CD14-positive monocyte (primary cell): Measurements from ENCODE around the gene PEA15. TPM values are rescaled to one million over a fixed set of nuclear protein-coding genes. Genes with fewer than 3 reads are reported as not detected.
A peak's percentile ranks its signal among the peaks of the same experiment; 100 is the strongest.

Experiments
- DNase-seq, 3 donors: peaks; one replicate each; pipeline ENCODE4 v3.0.0-alpha.2; 2011 to 2022
- H2AFZ ChIP-seq: 2 replicates; pipeline ENCODE4 v1.6.0; 2012; ENCODE audit warnings: mild to moderate bottlenecking, low read depth, low read length, inconsistent platforms; ENCODE audit not compliant: insufficient read depth, poor library complexity, severe bottlenecking
- H3K27ac ChIP-seq, 2 donors: 1 replicate in 1 of 2; 2 replicates in 1 of 2; pipeline ENCODE4 v1.5.1; 2012 to 2013; ENCODE audit warnings: low read length in 2 of 2, control low read depth in 1 of 2, inconsistent platforms in 1 of 2, low read depth in 1 of 2, mild to moderate bottlenecking in 1 of 2
- H3K27me3 ChIP-seq, 2 donors: one replicate each; pipeline versions ENCODE4 v1.6.0 to v1.6.1; 2011 to 2013; ENCODE audit warnings: low read length in 2 of 2; ENCODE audit not compliant: control insufficient read depth in 2 of 2, insufficient read depth in 2 of 2
- H3K36me3 ChIP-seq, 2 donors: replicated peaks in 1 of 2; 1 replicate in 1 of 2; 2 replicates in 1 of 2; pipeline versions ENCODE4 v1.5.1 to v1.6.1; 2012 to 2013; ENCODE audit warnings: low read length in 2 of 2, control low read depth in 1 of 2, inconsistent platforms in 1 of 2, mild to moderate bottlenecking in 1 of 2; ENCODE audit not compliant: insufficient read depth in 2 of 2, control insufficient read depth in 1 of 2
- H3K4me1 ChIP-seq, 2 donors: 1 replicate in 1 of 2; 2 replicates in 1 of 2; pipeline versions ENCODE4 v1.5.1 to v1.6.1; 2012 to 2013; ENCODE audit warnings: low read length in 2 of 2, control low read depth in 1 of 2, inconsistent platforms in 1 of 2, mild to moderate bottlenecking in 1 of 2, moderate library complexity in 1 of 2; ENCODE audit not compliant: insufficient read depth in 2 of 2, control insufficient read depth in 1 of 2
- H3K4me2 ChIP-seq: replicated peaks from 2 replicates; pipeline ENCODE3; 2012; ENCODE audit warnings: low read length, moderate library complexity, mild to moderate bottlenecking; ENCODE audit not compliant: poor library complexity, severe bottlenecking; ENCODE audit errors: extremely low read depth
- H3K4me3 ChIP-seq, 3 experiments: fragments of 200-600 bp in 1 of 3; sonication (generic) in 1 of 3; replicated peaks in 1 of 3; 1 replicate in 2 of 3; 2 replicates in 1 of 3; pipeline ENCODE4 v1.5.1; 2011 to 2013; ENCODE audit warnings: low read length in 3 of 3, mild to moderate bottlenecking in 3 of 3, control low read depth in 2 of 3, low read depth in 2 of 3, inconsistent platforms in 1 of 3, moderate library complexity in 1 of 3
- H3K79me2 ChIP-seq: 2 replicates; pipeline ENCODE4 v1.6.0; 2012; ENCODE audit warnings: mild to moderate bottlenecking, control low read depth, inconsistent platforms, low read length, moderate library complexity; ENCODE audit not compliant: insufficient read depth
- H3K9ac ChIP-seq: 2 replicates; pipeline ENCODE4 v1.6.0; 2017; ENCODE audit warnings: low read length, mild to moderate bottlenecking; ENCODE audit not compliant: insufficient read depth, poor library complexity, severe bottlenecking
- H3K9me3 ChIP-seq, 2 donors: replicated peaks in 1 of 2; 1 replicate in 1 of 2; 2 replicates in 1 of 2; pipeline versions ENCODE4 v1.5.1 to v1.6.1; 2012 to 2013; ENCODE audit warnings: low read length in 2 of 2, control low read depth in 1 of 2; ENCODE audit not compliant: control insufficient read depth in 1 of 2, insufficient read depth in 1 of 2
- H4K20me1 ChIP-seq: 2 replicates; pipeline ENCODE4 v1.6.0; 2012; ENCODE audit warnings: mild to moderate bottlenecking, low read length, control low read depth, moderate library complexity; ENCODE audit not compliant: insufficient read depth
- H3K27ac Mint-ChIP-seq, 7 donors: one replicate each; pipeline ENCODE4 v1.8.0; 2020; ENCODE audit warnings: mild to moderate bottlenecking in 7 of 7, mixed read lengths in 7 of 7, moderate library complexity in 6 of 7, inconsistent platforms in 2 of 7
- H3K27me3 Mint-ChIP-seq, 3 donors: one replicate each; pipeline ENCODE4 v1.8.0; 2021 to 2022; ENCODE audit warnings: low read depth in 3 of 3, mild to moderate bottlenecking in 3 of 3, mixed read lengths in 3 of 3, moderate library complexity in 3 of 3, inconsistent platforms in 1 of 3
- H3K36me3 Mint-ChIP-seq, 2 donors: one replicate each; pipeline ENCODE4 v1.8.0; 2020; ENCODE audit warnings: mixed read lengths in 2 of 2, inconsistent platforms in 1 of 2, mild to moderate bottlenecking in 1 of 2
- H3K4me1 Mint-ChIP-seq: one replicate; pipeline ENCODE4 v1.8.0; 2020; ENCODE audit warnings: mild to moderate bottlenecking, mixed read lengths
- H3K4me3 Mint-ChIP-seq, 2 donors: one replicate each; pipeline ENCODE4 v1.8.0; 2020; ENCODE audit warnings: mild to moderate bottlenecking in 2 of 2, mixed read lengths in 2 of 2, moderate library complexity in 1 of 2
- H3K9me3 Mint-ChIP-seq, 7 donors: one replicate each; pipeline ENCODE4 v1.8.0; 2020 to 2022; ENCODE audit warnings: mixed read lengths in 7 of 7, mild to moderate bottlenecking in 6 of 7, moderate library complexity in 6 of 7, inconsistent platforms in 2 of 7
- CTCF ChIP-seq: fragments of 200-600 bp; IDR thresholded peaks from one replicate; pipeline ENCODE4 v1.8.0; 2022; ENCODE audit warnings: antibody characterized with exemption, mild to moderate bottlenecking
- WGBS: methylation state at CpG from one replicate; pipeline ENCODE4 v1.1.5; 2013; ENCODE audit warnings: missing lambda C conversion rate; ENCODE audit not compliant: insufficient coverage; 5-methylcytosine and 5-hydroxymethylcytosine counted together
- intact Hi-C, 2 donors: fragments of 100-400 bp; cut with micrococcal nuclease; formaldehyde crosslinking; loops; one replicate each; pipeline versions ENCODE4 v1.15.0 to v1.15.1; 2023
- polyA plus RNA-seq, 3 donors: library from polyadenylated mRNA; depleted of rRNA in 1 of 3; unstranded in 2 of 3; stranded (reverse) in 1 of 3; fragments of 300-500 nt in 2 of 3; fragments of >200 nt in 1 of 3; fragmentation: Illumina TruSeq in 2 of 3; gene quantifications; 1 replicate in 2 of 3; 2 replicates in 1 of 3; pipeline ENCODE4 v1.2.3, GENCODE V29; 2012 to 2021

The PEA15 gene
- polyA plus RNA-seq, 3 donors: 23.6 to 163 (median 38.1) TPM

DNA sequence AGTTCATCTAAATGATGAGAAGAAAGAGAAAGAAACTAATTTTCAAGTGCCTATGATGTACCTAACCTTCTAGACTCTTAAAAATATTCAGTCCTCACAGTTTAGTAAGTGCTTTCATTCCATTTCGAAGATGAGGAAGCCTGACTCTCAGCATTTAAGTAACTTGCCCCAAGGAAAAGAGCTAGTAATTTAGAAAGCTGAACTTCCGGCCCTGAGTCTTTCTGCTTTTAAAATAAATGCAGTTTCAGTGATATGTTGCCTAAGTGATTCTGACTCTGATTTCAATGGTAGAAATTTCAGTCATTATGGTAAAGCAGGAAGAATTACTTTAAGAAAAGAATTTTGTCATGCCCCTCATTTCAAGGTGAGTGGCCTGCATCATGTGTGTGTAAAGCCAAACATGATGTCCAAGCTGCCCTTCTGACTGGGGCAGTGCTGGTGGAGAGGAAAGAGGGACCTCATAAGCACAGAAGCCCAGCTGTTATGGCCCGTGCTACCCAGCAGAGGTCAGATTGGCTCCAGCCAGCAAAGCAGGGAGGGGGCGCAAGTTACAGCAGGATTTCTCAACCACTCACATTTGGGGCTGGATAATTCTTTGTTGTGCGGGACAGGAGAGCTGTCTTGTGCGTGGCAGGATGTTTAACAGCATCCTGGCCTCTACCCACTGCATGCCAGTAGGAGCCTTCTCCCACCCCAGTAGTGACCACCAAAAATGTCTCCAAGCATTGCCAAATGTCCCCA is 43.0 kb upstream of the PEA15 start:
- peak overlapping the region; percentile 26 for H3K4me2 ChIP-seq
- TF ChIP-seq CTCF: peak; percentile 14
- Mint-ChIP-seq H3K9me3 (no peaks in the 10 kb centered on the region), H3K4me1 (peaks cover 46% of the 10 kb centered on the region), H3K27me3 (peaks cover 0 to 6% (median 1%) of the 10 kb centered on the region in 3 donors), H3K27ac (peak overlapping the region in 6 of 7 donors; percentile 3 to 72 (median 54)), H3K4me3 (peak overlapping the region in 1 of 2 donors; percentile 23), H3K36me3 (no peaks in the 10 kb centered on the region)
- no peak overlapping the region for H3K9ac ChIP-seq
- peaks cover 54 to 62% of the 10 kb centered on the region in 2 donors for H3K4me1 ChIP-seq
- H3K36me3 ChIP-seq: no peaks in the 10 kb centered on the region
- H3K79me2 ChIP-seq: no peaks in the 10 kb centered on the region
- peak overlapping the region; percentile 38 for H2AFZ ChIP-seq
- peak overlapping the region in 1 of 3 experiments; percentile 7 for H3K4me3 ChIP-seq
- peak in 2 of 3 donors; percentile 20 to 27 for DNase-seq
- intact Hi-C loops: no loop called here
- no peaks in the 10 kb centered on the region for H4K20me1 ChIP-seq
- H3K27ac ChIP-seq: peak overlapping the region; percentile 80
- H3K27me3 ChIP-seq: no peaks in the 10 kb centered on the region
- 20% methylated on average over 1 of the region's 6 CpGs for WGBS
- H3K9me3 ChIP-seq: no peaks in the 10 kb centered on the region

- H3K4me1 ChIP-seq: peaks cover 62 to 70% of the 10 kb centered on the region in 2 donors
- no peaks in the 10 kb centered on the region for H3K27me3 ChIP-seq
- no peak for TF ChIP-seq CTCF
- H3K79me2 ChIP-seq: no peaks in the 10 kb centered on the region
- 0% methylated on average over 2 of the region's 2 CpGs for WGBS
- H3K4me3 Mint-ChIP-seq: no peak overlapping the region
- H3K27me3 Mint-ChIP-seq: peaks cover under 1 to 8% (median 1%) of the 10 kb centered on the region in 3 donors
- no peaks in the 10 kb centered on the region for H3K36me3 Mint-ChIP-seq
- H3K9me3 ChIP-seq: no peaks in the 10 kb centered on the region
- intact Hi-C loops: no loop called here
- H3K27ac ChIP-seq: peak overlapping the region in 1 of 2 donors; percentile 80
- H4K20me1 ChIP-seq: no peaks in the 10 kb centered on the region
- peaks cover 52% of the 10 kb centered on the region for H3K4me1 Mint-ChIP-seq
- H2AFZ ChIP-seq: no peak overlapping the region
- peak; percentile 31 to 45 (median 32) for DNase-seq
- no peak overlapping the region for H3K9ac ChIP-seq
- H3K9me3 Mint-ChIP-seq: no peaks in the 10 kb centered on the region
- H3K4me3 ChIP-seq: peak overlapping the region in 1 of 3 experiments; percentile 7
- H3K27ac Mint-ChIP-seq: peak overlapping the region in 4 of 7 donors; percentile 47 to 77 (median 52)
- H3K36me3 ChIP-seq: no peaks in the 10 kb centered on the region
- H3K4me2 ChIP-seq: peak overlapping the region; percentile 26
Measured at GRCh38 chr1:160162931-160163330, 42.3 kb upstream of the PEA15 start.
